D341Med (cell line): ENCODE measurements around the gene ANKRD18A.

Experiments used
- DNase-seq: peaks from one replicate; pipeline ENCODE4 v3.0.0; 2012; ENCODE audit warnings: low spot score

Gene ANKRD18A

DNA sequence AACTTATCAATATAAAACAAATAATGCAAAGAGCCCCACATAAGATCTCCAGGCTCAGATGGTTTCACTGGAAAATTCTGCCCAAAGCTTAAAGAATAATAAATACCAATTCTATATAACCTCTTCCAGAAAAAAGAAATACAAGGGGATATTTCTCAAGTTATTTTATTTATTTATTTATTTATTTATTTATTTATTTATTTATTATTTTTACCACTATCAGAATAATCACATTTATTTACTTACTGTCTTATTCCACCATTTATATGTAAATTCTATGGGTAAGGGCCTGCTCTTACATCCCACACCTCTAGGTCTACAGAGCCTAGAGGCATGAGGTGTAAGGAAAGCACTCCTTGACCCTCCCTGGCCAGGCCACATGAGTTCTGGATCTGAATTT, 91.1 kb downstream of the ANKRD18A start:
- DNase-seq, result no peak

DNA sequence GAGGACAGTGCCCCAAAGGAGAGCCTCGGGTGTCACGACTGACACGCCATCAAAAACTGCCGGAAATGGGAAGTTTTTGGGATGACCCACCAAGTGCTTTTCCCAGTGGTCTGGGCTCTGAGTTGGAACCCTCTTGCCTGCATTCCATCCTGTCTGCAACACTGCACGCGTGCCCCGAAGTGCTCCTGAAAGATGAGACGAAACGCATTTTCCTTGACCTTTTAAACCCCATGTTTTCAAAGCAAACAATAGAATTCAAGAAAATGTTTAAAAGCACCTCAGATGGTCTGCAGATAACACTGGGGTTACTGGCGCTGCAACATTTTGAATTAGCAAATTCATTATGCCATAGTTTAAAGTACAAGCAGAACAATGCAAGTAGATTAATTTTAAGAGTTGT, 92.9 kb downstream of the ANKRD18A start:
- DNase-seq, result no peak

GRCh38 chr9:38526591-38526990, 93.8 kb downstream of the ANKRD18A start:
- no peak for DNase-seq

DNA sequence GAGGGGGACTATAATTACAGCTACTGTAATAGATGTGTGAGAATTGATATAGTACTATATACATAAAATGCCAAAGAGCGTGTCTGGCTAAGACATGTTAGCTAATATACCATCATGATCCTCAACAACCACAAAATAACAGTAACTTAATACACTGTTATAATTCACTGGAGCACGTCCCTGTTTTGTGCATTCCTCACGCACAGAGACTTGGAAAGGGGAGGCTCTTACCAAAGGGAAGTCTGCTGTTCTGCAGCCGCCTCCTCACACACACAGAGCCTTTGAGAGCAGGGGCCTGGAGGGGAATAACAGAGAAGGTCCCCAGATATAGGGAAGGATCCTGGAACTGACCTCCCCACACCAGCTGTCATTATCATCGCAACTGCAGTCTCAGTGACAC, 97.3 kb downstream of the ANKRD18A start:
- no peak for DNase-seq

DNA sequence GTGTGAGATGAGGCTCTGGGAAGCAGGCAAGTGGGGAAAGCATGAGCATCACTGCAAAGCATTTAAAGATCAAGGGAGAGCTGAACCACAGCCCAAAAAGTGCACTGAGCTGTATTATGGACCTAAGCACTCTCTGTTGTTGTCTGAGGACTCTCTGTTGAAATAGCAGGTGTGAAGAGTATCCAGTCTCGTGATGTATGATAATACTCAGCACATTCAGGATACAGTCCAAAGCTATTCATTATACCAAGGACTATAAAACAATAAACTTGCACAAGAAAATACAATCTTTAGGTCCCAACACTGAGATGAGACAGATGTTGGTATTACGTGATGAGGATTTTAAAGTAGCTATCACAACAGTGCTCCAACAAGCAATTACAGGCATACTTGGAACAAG, 98.6 kb downstream of the ANKRD18A start:
- no peak for DNase-seq
